IPS DF 6.9 (cell line): ENCODE data around the gene SLC2A10.

Experiments used
- DNase-seq: peaks from one replicate; pipeline ENCODE4 v3.0.0-alpha.2; 2013; ENCODE audit warnings: low read depth, low spot score
- H3K27ac ChIP-seq: one replicate; pipeline ENCODE4 v1.5.1; 2013; ENCODE audit warnings: low read length, control low read depth
- H3K27me3 ChIP-seq: 2 replicates; pipeline ENCODE4 v1.6.1; 2013; ENCODE audit warnings: mild to moderate bottlenecking, low read length; ENCODE audit not compliant: control insufficient read depth, insufficient read depth
- H3K36me3 ChIP-seq: 2 replicates; pipeline ENCODE4 v1.6.1; 2013; ENCODE audit warnings: low read length; ENCODE audit not compliant: control insufficient read depth, insufficient read depth
- H3K4me1 ChIP-seq: 2 replicates; pipeline ENCODE4 v1.6.1; 2013; ENCODE audit warnings: low read length; ENCODE audit not compliant: control insufficient read depth, insufficient read depth
- H3K4me3 ChIP-seq: 2 replicates; pipeline ENCODE4 v1.5.1; 2013; ENCODE audit warnings: mild to moderate bottlenecking, low read length
- H3K9me3 ChIP-seq: 2 replicates; pipeline ENCODE4 v1.6.1; 2013; ENCODE audit warnings: low read length, inconsistent platforms; ENCODE audit not compliant: control insufficient read depth, insufficient read depth
- WGBS: extraction: QIAGEN DNeasy Blood & Tissue Kit; methylation state at CpG from one replicate; pipeline ENCODE4 v1.1.7; 2013; ENCODE audit warnings: mixed read lengths, missing lambda C conversion rate; ENCODE audit not compliant: insufficient read length, insufficient coverage; 5-methylcytosine and 5-hydroxymethylcytosine counted together

The SLC2A10 gene

DNA sequence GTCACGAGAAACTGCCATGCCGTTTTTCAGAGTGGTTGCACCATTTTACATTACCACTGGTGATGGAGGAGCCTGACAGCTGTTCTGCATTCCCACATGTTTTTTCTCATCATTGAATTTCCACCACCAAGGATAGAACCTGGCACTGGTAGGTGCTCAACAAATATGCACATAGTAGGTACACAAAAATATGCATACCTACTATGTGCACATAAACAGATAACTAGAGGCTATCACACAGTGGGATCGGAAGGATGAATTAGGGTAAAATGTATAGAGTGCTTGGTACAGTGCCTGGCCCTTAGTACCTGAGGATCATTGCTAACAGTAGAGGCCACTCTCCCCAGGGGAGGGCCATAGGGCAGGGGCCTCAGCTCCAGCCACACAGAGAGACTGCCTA is 47.0 kb downstream of the SLC2A10 start:
- H3K27me3 ChIP-seq, result no peaks in the 10 kb centered on the region
- H3K27ac ChIP-seq, result no peak overlapping the region
- DNase-seq, result no peak
- WGBS, result no CpG with 5 or more reads among the region's 3 CpGs
- H3K9me3 ChIP-seq, result no peaks in the 10 kb centered on the region
- H3K4me3 ChIP-seq, result no peak overlapping the region
- no peaks in the 10 kb centered on the region for H3K4me1 ChIP-seq
- H3K36me3 ChIP-seq, result no peaks in the 10 kb centered on the region

DNA sequence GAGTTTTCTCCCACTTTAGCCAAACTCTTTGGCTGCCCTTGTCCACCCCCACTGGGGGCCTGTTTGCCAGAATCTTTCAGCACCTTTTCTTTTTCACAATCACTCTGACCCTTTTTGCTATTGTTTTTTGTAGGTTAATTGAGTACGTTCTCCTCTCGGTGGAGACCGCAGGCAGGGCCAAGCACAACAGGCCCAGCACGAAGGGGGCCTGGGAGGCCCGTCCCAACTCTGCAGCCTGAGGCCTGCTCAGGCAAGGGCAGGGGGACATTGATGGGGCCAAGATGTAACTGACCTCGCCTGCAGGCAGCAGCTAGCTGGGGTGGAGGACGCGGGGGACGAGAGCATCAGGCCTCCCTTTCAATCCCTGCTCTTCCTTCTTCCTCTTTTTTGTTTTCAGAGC is 47.7 kb downstream of the SLC2A10 start:
- Histone ChIP-seq H3K9me3 (no peaks in the 10 kb centered on the region), H3K27me3 (no peaks in the 10 kb centered on the region), H3K36me3 (no peaks in the 10 kb centered on the region), H3K4me1 (no peaks in the 10 kb centered on the region), H3K27ac (no peak overlapping the region), H3K4me3 (no peak overlapping the region)
- DNase-seq, result no peak
- no CpG with 5 or more reads among the region's 9 CpGs for WGBS

DNA sequence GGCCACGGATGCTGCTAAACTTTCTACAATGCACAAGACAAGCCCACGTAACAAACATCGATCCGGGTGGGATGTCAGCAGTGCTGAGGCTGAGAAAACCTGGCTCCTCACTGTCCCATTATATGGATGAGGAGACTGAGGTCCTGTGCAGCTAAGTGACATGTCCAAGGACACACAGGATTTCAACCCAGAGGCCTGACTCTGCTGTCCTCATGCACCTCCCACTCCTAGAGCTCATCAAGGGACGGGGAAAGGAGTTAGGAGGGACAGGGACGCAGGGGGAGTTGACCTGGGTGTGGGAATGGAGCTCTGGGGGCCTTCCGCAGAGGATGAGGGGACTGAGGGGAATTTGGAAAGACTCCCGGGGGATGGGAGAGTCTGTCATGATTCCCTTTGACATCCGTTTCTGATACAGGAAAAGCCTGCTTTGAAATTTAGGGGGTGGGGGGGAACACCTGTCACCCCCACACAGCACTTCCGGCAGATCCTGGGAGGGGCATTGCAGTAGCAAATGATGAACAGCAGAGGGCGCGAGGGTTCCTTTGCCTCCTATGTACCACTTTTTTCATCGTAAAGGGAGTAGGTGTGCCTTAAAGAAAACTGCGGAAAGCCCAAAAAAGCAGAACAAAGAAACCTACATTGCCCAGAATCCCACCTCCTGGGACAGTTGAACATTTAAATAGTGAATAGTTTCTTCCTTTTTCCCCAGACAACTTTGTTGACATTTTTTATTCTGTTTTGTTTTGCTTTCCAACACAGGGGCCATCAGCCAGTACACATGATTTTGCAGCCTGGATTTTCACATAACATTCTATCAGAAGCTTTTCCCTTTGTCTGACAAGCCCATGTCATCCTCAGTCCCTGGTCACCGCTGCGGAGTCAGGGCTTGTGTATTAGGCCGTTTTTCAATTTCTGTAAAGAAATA is 48.6 kb downstream of the SLC2A10 start:
- DNase-seq, result no peak
- Histone ChIP-seq H3K27ac (no peak overlapping the region), H3K27me3 (no peaks in the 10 kb centered on the region), H3K4me3 (no peak overlapping the region), H3K9me3 (no peaks in the 10 kb centered on the region), H3K4me1 (no peaks in the 10 kb centered on the region), H3K36me3 (no peaks in the 10 kb centered on the region)
- WGBS, result no CpG with 5 or more reads among the region's 17 CpGs

DNA sequence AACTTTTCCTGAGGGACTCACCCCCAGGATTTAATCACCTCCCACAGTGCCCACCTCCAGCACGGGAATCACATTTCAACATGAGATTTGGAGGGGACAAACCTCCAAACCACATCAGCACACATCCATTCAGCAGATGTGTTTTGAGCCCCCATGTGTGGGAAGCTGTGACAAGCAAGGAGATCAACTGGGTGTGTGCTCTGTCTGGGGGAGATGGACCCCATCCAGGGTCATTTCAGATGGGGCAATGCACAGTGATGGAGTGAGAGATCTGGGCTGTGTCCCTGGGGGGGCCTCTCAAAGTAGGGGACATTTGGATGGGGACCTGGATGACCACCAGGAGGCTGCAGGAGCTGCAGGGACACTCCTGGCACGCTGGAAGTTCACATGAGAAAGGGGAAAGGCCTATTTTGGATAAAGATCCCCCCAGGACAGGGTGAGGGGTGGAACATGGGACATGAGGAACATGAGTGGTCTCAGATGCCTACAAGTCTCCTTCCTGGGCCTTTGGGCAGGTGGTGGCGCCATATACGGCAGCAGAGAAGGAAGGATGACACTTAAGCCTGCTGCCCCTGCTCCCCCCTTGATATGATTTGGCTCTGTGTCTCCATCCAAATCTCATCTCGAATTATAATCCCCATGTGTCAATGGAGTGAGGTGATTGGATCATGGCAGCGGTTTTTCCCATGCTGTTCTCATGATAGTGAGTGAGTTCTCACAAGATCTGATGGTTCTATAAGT is 49.6 kb downstream of the SLC2A10 start:
- no CpG with 5 or more reads among the region's 6 CpGs for WGBS
- H3K27me3 ChIP-seq, result no peaks in the 10 kb centered on the region
- no peak overlapping the region for H3K27ac ChIP-seq
- no peaks in the 10 kb centered on the region for H3K9me3 ChIP-seq
- H3K4me3 ChIP-seq, result no peak overlapping the region
- H3K4me1 ChIP-seq, result no peaks in the 10 kb centered on the region
- H3K36me3 ChIP-seq, result no peaks in the 10 kb centered on the region
- no peak for DNase-seq

DNA sequence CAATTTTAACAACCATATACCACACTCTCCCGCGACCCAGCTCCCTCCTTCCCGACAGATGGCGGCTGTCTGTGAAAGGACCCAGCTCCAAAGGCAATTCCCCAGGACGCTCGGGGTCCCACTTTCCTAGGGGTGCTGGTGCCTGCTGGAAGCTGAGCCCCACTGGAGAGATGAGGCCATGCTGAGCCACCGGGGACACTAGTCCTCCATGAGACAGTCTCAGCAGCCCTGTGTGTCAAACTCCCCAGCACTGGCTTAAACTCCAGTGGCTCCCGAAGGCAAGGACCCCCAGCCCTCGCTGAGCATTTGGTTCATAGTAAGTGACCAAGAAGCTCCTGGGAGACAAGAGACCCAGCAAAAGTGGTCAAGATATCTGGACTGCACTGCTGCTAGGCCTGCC is 52.1 kb downstream of the SLC2A10 start:
- H3K4me1 ChIP-seq, result no peaks in the 10 kb centered on the region
- no peaks in the 10 kb centered on the region for H3K27me3 ChIP-seq
- no peaks in the 10 kb centered on the region for H3K9me3 ChIP-seq
- no peaks in the 10 kb centered on the region for H3K36me3 ChIP-seq
- H3K4me3 ChIP-seq, result no peak overlapping the region
- H3K27ac ChIP-seq, result no peak overlapping the region
- DNase-seq, result no peak
- WGBS, result no CpG with 5 or more reads among the region's 9 CpGs

DNA sequence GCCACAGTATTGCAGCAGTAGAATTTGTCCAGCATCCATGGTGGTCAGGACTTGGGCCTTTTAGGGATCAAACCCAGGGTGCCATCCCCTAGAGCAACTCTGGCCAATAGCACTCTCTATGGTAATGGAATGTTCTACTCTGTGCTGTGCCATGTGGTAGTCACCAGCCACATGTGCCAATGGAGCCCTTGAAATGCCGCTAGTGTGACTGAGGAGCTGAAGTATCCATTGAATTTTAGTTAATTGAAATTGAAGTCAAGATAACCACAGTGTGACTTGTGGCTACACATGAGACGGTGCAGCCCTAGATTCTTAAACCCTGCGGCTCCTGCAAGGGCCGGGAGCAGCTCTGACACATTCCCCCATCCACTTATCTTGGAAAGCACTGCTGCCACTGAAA is 54.6 kb downstream of the SLC2A10 start:
- Histone ChIP-seq H3K27me3 (no peaks in the 10 kb centered on the region), H3K4me3 (no peak overlapping the region), H3K27ac (no peak overlapping the region), H3K4me1 (no peaks in the 10 kb centered on the region), H3K36me3 (no peaks in the 10 kb centered on the region), H3K9me3 (no peaks in the 10 kb centered on the region)
- no peak for DNase-seq
- WGBS, result no CpG with 5 or more reads among the region's 4 CpGs

DNA sequence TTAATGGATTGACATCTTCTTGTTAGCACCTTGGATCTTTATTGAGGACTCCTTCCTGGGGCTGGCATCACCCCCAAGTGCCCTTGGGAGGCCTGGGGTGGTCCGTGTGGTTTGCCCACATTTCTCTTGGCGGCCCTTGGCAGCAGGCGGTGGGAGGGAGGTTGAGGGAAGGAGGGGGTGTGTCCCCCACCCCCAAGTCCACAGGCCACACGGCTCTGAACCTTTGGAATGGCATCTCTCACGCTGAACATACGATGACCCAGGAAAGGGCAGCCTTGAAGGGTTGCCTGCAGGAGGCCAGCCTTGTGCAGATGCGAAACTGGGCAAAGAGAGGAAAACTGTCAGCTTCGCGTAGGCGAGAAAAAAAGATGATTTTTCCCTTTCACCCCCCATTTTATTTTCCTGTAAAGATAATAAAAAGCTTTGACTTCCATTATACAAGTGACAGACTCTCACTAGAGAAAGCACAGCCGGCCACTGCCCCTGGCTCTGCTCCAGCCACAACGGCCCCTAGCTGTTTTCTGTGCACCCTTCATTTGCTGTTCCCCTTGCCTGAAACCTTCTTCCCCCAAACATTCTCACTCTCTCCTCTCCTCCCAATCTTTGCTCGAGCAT is 56.2 kb downstream of the SLC2A10 start:
- H3K27me3 ChIP-seq, result no peaks in the 10 kb centered on the region
- H3K27ac ChIP-seq, result no peak overlapping the region
- H3K36me3 ChIP-seq, result no peaks in the 10 kb centered on the region
- no peaks in the 10 kb centered on the region for H3K4me1 ChIP-seq
- no peak for DNase-seq
- H3K4me3 ChIP-seq, result no peak overlapping the region
- no CpG with 5 or more reads among the region's 13 CpGs for WGBS
- no peaks in the 10 kb centered on the region for H3K9me3 ChIP-seq

DNA sequence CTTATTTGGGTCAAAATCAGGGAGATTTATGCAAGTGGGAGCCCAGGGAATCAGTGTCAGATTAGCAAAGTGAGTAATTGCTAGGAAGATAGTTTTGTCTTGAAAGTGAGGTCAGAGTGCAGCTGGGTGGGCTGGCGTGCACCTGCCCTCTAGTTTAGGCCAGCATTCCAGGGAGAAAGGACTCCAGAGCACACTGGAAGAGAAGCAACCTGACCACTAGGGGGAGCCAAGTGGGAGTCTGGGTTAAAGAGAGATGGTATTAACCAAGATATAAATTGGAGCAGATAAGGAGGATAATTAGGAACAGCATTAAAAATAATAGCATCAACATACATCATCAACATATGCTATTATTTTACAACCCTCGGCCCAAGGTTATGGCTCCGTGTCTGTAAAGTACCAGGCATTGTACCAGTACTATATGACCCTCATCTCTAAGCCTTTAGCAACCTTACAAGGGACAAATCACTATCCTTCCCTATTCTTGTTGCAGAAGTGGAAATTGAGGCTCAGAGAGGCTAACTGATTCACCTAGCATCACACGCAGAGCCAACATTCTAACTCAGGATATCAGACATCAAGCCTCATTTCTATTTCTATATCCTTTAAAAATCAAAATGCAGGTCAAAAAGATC is 57.8 kb downstream of the SLC2A10 start:
- no peaks in the 10 kb centered on the region for H3K9me3 ChIP-seq
- no peak overlapping the region for H3K4me3 ChIP-seq
- H3K27ac ChIP-seq, result no peak overlapping the region
- no peaks in the 10 kb centered on the region for H3K27me3 ChIP-seq
- no CpG with 5 or more reads among the region's 4 CpGs for WGBS
- no peak for DNase-seq
- H3K4me1 ChIP-seq, result no peaks in the 10 kb centered on the region
- H3K36me3 ChIP-seq, result no peaks in the 10 kb centered on the region

DNA sequence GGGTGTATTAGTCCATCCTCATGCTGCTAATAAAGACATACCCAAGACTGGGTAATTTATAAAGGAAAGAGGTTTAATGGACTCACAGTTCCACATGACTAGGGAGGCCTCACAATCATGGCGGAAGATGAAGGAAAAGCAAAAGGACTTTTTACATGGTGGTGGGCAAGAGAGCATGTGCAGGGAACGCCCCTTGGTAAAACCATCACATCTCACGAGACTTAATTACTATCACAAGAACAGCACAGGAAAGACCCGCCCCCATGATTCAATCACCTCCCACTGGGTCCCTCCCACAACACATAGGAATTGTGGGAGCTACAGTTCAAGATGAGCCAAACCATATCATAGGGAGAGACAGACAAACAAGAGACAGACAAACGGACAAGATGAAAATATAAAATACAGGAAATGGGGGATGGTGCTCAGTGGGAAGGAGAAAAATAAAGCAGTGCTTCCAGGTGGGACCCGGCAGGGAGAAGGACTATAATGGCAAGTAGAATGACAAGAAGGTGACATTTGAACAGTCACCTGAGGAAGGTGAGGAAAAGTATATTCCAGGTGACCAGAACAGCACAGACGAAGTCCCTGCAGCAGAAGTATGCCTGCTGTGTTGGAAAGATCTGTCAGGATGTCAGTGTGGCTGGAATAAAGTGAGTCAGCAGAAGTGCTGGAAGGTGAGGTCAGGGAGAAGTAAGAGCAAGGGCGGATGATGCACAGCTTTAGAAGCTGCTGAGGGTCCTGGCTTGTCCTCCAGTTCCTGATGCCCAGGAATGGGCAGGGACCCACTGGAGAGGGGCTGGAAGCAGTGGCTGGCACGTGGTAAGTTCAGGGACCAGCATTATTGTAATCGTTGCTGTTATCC is 61.1 kb downstream of the SLC2A10 start:
- Histone ChIP-seq H3K27me3 (no peaks in the 10 kb centered on the region), H3K36me3 (no peaks in the 10 kb centered on the region), H3K27ac (no peak overlapping the region), H3K4me3 (no peak overlapping the region), H3K4me1 (no peaks in the 10 kb centered on the region), H3K9me3 (no peaks in the 10 kb centered on the region)
- no peak for DNase-seq
- WGBS, result no CpG with 5 or more reads among the region's 10 CpGs
